Activated T-helper 2 cell treated with anti-CD3 and anti-CD28 coated beads, Interferon-gamma antibody, Interleukin-2, Interleukin-4, amounts not matched to agents 10 μg/mL and 5 μg/mL and 100 μg/mL, durations not matched to agents 14 hours and 24 hours and 36 hours (primary cell): ENCODE results near the gene PHYHIPL. TPM values are rescaled to one million over a fixed set of nuclear protein-coding genes. Genes with fewer than 3 reads are reported as not detected.

Source experiments
- DNase-seq: peaks from one replicate; pipeline ENCODE4 v3.0.0; 2021; ENCODE audit warnings: low spot score
- H3K27ac Mint-ChIP-seq: one replicate; pipeline ENCODE4 v1.8.0; 2021; ENCODE audit warnings: mixed read lengths
- H3K27me3 Mint-ChIP-seq: one replicate; pipeline ENCODE4 v1.8.0; 2021; ENCODE audit warnings: low read depth, mixed read lengths
- H3K36me3 Mint-ChIP-seq: one replicate; pipeline ENCODE4 v1.8.0; 2021; ENCODE audit warnings: low read depth, mixed read lengths
- H3K4me1 Mint-ChIP-seq: one replicate; pipeline ENCODE4 v1.8.0; 2021; ENCODE audit warnings: low read depth, mixed read lengths
- H3K4me3 Mint-ChIP-seq: one replicate; pipeline ENCODE4 v1.8.0; 2021; ENCODE audit warnings: low read depth, mild to moderate bottlenecking, moderate library complexity, mixed read lengths
- H3K9me3 Mint-ChIP-seq: one replicate; pipeline ENCODE4 v1.8.0; 2021; ENCODE audit warnings: mixed read lengths
- intact Hi-C: fragments of 100-400 bp; cut with micrococcal nuclease; formaldehyde crosslinking; loops from one replicate; pipeline ENCODE4 v1.15.1; 2023
- total RNA-seq: library from RNA; stranded (reverse); gene quantifications from 2 replicates; pipeline ENCODE4 v1.2.3, GENCODE V29; 2022

Gene PHYHIPL
- not detected in 2 replicates for total RNA-seq

DNA sequence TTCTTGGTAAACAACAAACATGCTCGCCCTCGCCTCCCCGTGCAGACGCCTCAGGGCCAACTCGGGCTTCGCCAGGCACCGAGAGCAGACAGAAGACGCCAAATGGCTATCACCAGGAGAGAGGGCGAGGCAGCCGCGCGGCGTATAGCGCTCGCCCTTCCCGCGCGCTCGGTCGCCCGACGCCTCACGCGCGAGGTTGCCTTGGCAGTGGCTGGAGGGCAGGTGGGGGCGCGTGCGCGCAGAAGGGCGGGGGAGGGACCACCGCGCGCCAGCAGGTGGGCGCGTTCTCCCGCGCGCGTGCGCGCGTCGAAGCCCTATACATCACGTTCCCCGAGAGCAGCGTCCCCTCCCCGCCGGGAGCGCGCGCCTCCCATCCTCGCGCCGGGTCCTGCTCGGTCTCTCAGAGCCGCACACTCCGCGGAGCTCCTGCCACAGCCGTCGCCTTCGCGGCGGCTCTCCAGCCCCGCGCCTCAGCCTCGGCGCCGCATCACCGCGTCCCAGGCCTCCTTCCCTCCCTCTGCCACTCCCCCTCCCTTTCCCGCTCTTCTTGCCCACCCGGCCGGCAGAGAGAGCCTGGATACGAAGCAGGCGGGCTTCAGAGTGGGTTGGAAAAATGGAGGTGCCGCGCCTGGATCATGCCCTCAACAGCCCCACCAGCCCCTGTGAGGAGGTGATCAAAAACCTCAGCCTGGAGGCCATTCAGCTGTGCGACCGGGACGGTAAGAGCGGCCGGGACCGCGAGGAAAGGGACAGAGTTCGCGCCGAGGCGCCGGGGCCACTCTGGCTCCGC lies at the start of gene PHYHIPL:
Gene PHYHIPL (plus strand): TSS at position 403 of the 790 bp plus-strand sequence. CDS start 211 bp downstream, at position 614.
- no peak for DNase-seq
- H3K27me3 Mint-ChIP-seq: peaks cover 13% of the 10 kb centered on the region
- intact Hi-C loops: no loop called here
- H3K36me3 Mint-ChIP-seq: no peaks in the 10 kb centered on the region
- H3K9me3 Mint-ChIP-seq: no peaks in the 10 kb centered on the region
- no peak within 1 kb of the TSS for H3K4me3 Mint-ChIP-seq
- H3K4me1 Mint-ChIP-seq: peaks cover 1% of the 10 kb centered on the region
- H3K27ac Mint-ChIP-seq: no peak within 1 kb of the TSS

GRCh38 chr10:59126991-59127390 lies 49.5 kb upstream of the PHYHIPL start:
- Mint-ChIP-seq H3K9me3 (no peaks in the 10 kb centered on the region), H3K4me1 (no peaks in the 10 kb centered on the region), H3K36me3 (no peaks in the 10 kb centered on the region), H3K27me3 (no peaks in the 10 kb centered on the region), H3K4me3 (no peak overlapping the region), H3K27ac (no peak overlapping the region)
- no peak for DNase-seq
- intact Hi-C loops: no loop called here

DNA sequence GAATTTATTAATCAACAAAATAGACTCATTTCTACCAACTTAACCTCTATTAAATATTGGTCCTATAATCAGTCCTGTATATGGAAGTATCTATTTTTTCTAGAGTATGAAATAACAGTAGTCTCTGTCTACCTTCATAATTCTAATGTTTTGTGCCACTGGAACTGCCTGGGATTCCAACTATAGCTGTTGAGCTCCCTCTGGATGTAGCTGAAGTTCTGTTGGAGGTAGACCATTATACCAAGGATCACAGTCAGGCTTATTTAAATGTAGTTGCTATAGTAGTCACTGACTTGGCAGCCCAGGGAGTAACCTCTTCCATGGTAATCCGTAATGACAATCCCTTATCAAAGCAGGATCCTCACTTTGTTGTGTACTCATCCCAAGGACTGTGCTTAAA lies 48.5 kb upstream of the PHYHIPL start:
- no peak overlapping the region for H3K4me3 Mint-ChIP-seq
- no peaks in the 10 kb centered on the region for H3K9me3 Mint-ChIP-seq
- H3K4me1 Mint-ChIP-seq: no peaks in the 10 kb centered on the region
- intact Hi-C loops: no loop called here
- H3K27ac Mint-ChIP-seq: no peak overlapping the region
- no peaks in the 10 kb centered on the region for H3K36me3 Mint-ChIP-seq
- DNase-seq: no peak
- H3K27me3 Mint-ChIP-seq: no peaks in the 10 kb centered on the region

DNA sequence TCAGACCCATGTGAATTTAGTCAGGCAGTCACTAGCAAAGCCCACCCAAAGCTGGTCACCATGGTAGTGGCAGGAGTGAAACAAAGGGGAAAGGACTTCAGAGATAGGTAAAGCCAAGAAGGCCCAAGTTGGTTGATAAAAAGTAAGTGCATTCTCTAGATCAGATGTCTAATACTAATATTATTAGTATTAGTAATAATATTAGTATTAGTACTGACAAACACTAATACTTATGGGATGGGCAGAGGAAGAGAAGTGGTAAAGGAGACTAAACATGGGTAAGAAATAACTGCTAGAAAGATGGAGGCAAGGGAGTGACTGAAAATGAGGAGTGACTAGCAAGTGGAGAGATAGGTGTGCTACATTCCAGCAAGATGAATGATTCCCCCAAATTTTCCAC lies 46.6 kb upstream of the PHYHIPL start:
- no peak for DNase-seq
- Mint-ChIP-seq H3K9me3 (no peaks in the 10 kb centered on the region), H3K27me3 (no peaks in the 10 kb centered on the region), H3K36me3 (no peaks in the 10 kb centered on the region), H3K4me3 (no peak overlapping the region), H3K27ac (no peak overlapping the region), H3K4me1 (no peaks in the 10 kb centered on the region)
- intact Hi-C loops: no loop called here

GRCh38 chr10:59131666-59132065 lies 44.8 kb upstream of the PHYHIPL start:
- no peak overlapping the region for H3K4me3 Mint-ChIP-seq
- no peaks in the 10 kb centered on the region for H3K36me3 Mint-ChIP-seq
- H3K27me3 Mint-ChIP-seq: no peaks in the 10 kb centered on the region
- H3K9me3 Mint-ChIP-seq: no peaks in the 10 kb centered on the region
- no peaks in the 10 kb centered on the region for H3K4me1 Mint-ChIP-seq
- no peak overlapping the region for H3K27ac Mint-ChIP-seq
- no peak for DNase-seq
- intact Hi-C loops: no loop called here

- no peak overlapping the region for H3K27ac Mint-ChIP-seq
- no peak overlapping the region for H3K4me3 Mint-ChIP-seq
- no peaks in the 10 kb centered on the region for H3K4me1 Mint-ChIP-seq
- no peaks in the 10 kb centered on the region for H3K9me3 Mint-ChIP-seq
- DNase-seq: no peak
- H3K27me3 Mint-ChIP-seq: no peaks in the 10 kb centered on the region
- no peaks in the 10 kb centered on the region for H3K36me3 Mint-ChIP-seq
- intact Hi-C loops: no loop called here
Observed at GRCh38 chr10:59133841-59134593, 42.4 kb upstream of the PHYHIPL start.

DNA sequence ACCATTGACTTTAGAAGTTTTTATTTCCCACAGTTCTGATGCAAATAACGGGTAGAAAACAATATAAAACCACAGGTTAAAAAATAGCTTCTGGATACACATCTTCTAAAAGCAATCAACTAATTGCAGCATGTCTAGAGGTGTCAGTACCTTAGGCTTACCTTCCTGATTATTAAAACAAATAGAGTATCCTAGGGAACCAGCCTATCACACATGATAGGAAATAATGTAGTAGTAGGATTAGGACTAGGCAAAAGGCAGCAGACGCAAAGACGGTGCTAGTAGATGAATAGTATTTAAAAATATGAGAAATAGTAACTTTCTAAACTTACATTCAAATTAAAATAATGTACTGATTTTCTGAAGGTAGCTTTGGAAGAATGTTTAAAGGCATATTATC lies 41.7 kb upstream of the PHYHIPL start:
- intact Hi-C loops: no loop called here
- no peaks in the 10 kb centered on the region for H3K4me1 Mint-ChIP-seq
- no peaks in the 10 kb centered on the region for H3K27me3 Mint-ChIP-seq
- DNase-seq: no peak
- H3K27ac Mint-ChIP-seq: no peak overlapping the region
- H3K36me3 Mint-ChIP-seq: no peaks in the 10 kb centered on the region
- H3K9me3 Mint-ChIP-seq: no peaks in the 10 kb centered on the region
- H3K4me3 Mint-ChIP-seq: no peak overlapping the region

DNA sequence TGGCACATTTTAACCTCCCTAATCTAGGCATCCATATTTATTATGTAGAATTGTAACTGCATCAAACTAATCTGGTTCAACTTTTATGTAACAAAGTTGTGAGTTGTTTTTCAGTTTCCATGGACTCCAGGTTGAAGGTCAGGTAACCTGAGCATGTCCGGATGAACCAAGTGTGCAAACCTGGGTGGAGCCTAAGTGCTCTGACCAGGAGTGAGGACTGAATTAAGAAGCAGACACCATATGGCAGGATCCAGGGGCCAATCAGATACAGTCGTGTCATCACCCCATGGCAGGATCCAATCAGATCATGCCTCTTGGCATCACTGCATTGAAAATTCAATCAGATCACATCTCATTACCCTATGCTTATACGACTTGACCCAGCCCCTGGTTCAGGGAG lies 41.2 kb upstream of the PHYHIPL start:
- intact Hi-C loops: no loop called here
- Mint-ChIP-seq H3K27me3 (no peaks in the 10 kb centered on the region), H3K27ac (no peak overlapping the region), H3K4me1 (no peaks in the 10 kb centered on the region), H3K36me3 (no peaks in the 10 kb centered on the region), H3K4me3 (no peak overlapping the region), H3K9me3 (no peaks in the 10 kb centered on the region)
- no peak for DNase-seq

- Mint-ChIP-seq H3K4me1 (no peaks in the 10 kb centered on the region), H3K27ac (no peak overlapping the region), H3K4me3 (no peak overlapping the region), H3K36me3 (no peaks in the 10 kb centered on the region), H3K9me3 (no peaks in the 10 kb centered on the region), H3K27me3 (no peaks in the 10 kb centered on the region)
- DNase-seq: no peak
- intact Hi-C loops: no loop called here
Observed at GRCh38 chr10:59138052-59138451, 38.4 kb upstream of the PHYHIPL start.

DNA sequence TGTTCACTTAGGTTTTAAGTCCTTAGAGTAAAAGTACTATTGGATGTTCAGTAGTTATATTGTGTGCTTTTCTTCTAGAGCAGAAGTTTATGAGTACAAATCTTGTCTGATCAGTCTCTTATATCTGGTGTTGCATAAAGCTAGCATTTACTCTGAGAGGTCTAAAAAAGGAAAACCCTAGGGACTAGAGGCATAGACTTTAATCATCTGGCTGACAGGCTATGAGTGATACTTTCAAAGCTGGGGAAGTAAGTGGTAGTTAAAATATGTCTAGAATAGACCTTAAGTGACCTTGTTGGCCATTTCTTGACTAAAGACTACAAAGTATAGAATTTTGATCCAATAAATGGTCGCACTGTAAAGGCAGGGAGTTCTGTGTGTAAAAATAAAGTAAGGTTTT lies 32.9 kb upstream of the PHYHIPL start:
- H3K4me1 Mint-ChIP-seq: no peaks in the 10 kb centered on the region

GRCh38 chr10:59148701-59149100 lies 27.7 kb upstream of the PHYHIPL start:
- DNase-seq: no peak
- H3K27me3 Mint-ChIP-seq: no peaks in the 10 kb centered on the region
- H3K36me3 Mint-ChIP-seq: no peaks in the 10 kb centered on the region
- no peaks in the 10 kb centered on the region for H3K9me3 Mint-ChIP-seq
- H3K27ac Mint-ChIP-seq: no peak overlapping the region
- no peaks in the 10 kb centered on the region for H3K4me1 Mint-ChIP-seq
- no peak overlapping the region for H3K4me3 Mint-ChIP-seq
- intact Hi-C loops: no loop called here

More for the DNA sequence above, 32.9 kb upstream of the PHYHIPL start:
- Mint-ChIP-seq H3K9me3 (no peaks in the 10 kb centered on the region), H3K27me3 (no peaks in the 10 kb centered on the region), H3K4me3 (no peak overlapping the region), H3K36me3 (no peaks in the 10 kb centered on the region), H3K27ac (no peak overlapping the region)
- DNase-seq: no peak
- intact Hi-C loops: no loop called here

GRCh38 chr10:59155556-59155955 lies 20.9 kb upstream of the PHYHIPL start:
- Mint-ChIP-seq H3K4me1 (no peaks in the 10 kb centered on the region), H3K9me3 (no peaks in the 10 kb centered on the region), H3K27ac (no peak overlapping the region), H3K27me3 (no peaks in the 10 kb centered on the region), H3K36me3 (no peaks in the 10 kb centered on the region), H3K4me3 (no peak overlapping the region)
- intact Hi-C loops: no loop called here
- DNase-seq: no peak

- H3K9me3 Mint-ChIP-seq: no peaks in the 10 kb centered on the region
- no peak overlapping the region for H3K27ac Mint-ChIP-seq
Observed at GRCh38 chr10:59167512-59167911, 8.9 kb upstream of the PHYHIPL start.

More at GRCh38 chr10:59167512-59167911, 8.9 kb upstream of the PHYHIPL start:
- no peaks in the 10 kb centered on the region for H3K36me3 Mint-ChIP-seq
- H3K4me1 Mint-ChIP-seq: no peaks in the 10 kb centered on the region
- intact Hi-C loops: no loop called here
- DNase-seq: no peak
- H3K4me3 Mint-ChIP-seq: no peak overlapping the region
- H3K27me3 Mint-ChIP-seq: no peaks in the 10 kb centered on the region
